GM21381 (cell line): ENCODE results near the gene GZMB.
"Not testable (repeated sequence)": the region's sequence is repeated elsewhere in the genome, so short reads cannot be mapped to it uniquely, and the experiment has no call there.

ENCODE experiments used
- ATAC-seq: cut with Tn5 transposase; IDR thresholded peaks from one replicate; pipeline ENCODE4 v1.9.1; 2021; ENCODE audit warnings: mild to moderate bottlenecking, moderate library complexity; ENCODE audit not compliant: unreplicated experiment

GZMB gene

GRCh38 chr14:24634158-24634557 lies at the start of gene GZMB:
Gene GZMB (minus strand): TSS chr14:24634190. CDS start chr14:24634160, 30 bp downstream.
- ATAC-seq = no peak

- no peak for ATAC-seq
These were observed 47.1 kb upstream of the GZMB start for GRCh38 chr14:24681056-24681455.

GRCh38 chr14:24680516-24680915 lies 46.5 kb upstream of the GZMB start:
- ATAC-seq = no peak

- no peak for ATAC-seq
These were observed 45.4 kb upstream of the GZMB start for GRCh38 chr14:24679248-24679961.

GRCh38 chr14:24678801-24679247 lies 44.8 kb upstream of the GZMB start:
- ATAC-seq = peak; percentile 82

GRCh38 chr14:24677956-24678355 lies 44.0 kb upstream of the GZMB start:
- no peak for ATAC-seq

- peak; percentile 46 for ATAC-seq
These were observed 40.4 kb upstream of the GZMB start for GRCh38 chr14:24674204-24674970.

- ATAC-seq = peak; percentile 55
These were observed 39.7 kb upstream of the GZMB start for GRCh38 chr14:24673534-24674203.

- peak; percentile 55 for ATAC-seq
These were observed 39.1 kb upstream of the GZMB start for GRCh38 chr14:24673059-24673458.

GRCh38 chr14:24670594-24670993 lies 36.6 kb upstream of the GZMB start:
- no peak for ATAC-seq

GRCh38 chr14:24669651-24670050 lies 35.7 kb upstream of the GZMB start:
- ATAC-seq = no peak

- peak; percentile 92 for ATAC-seq
These were observed 31.5 kb upstream of the GZMB start for GRCh38 chr14:24665440-24665991.

GRCh38 chr14:24664366-24664765 lies 30.4 kb upstream of the GZMB start:
- no peak for ATAC-seq

GRCh38 chr14:24662753-24663152 lies 28.8 kb upstream of the GZMB start:
- no peak for ATAC-seq

- ATAC-seq = no peak
These were observed 26.1 kb upstream of the GZMB start for GRCh38 chr14:24659916-24660570.

- ATAC-seq = not testable (repeated sequence)
These were observed 14.4 kb upstream of the GZMB start for GRCh38 chr14:24648361-24648760.

- ATAC-seq = no peak
These were observed 5.9 kb upstream of the GZMB start for GRCh38 chr14:24639905-24640304.

- no peak for ATAC-seq
These were observed 5.3 kb upstream of the GZMB start for GRCh38 chr14:24639270-24639669.

- no peak for ATAC-seq
These were observed 637 bp downstream of the GZMB start for GRCh38 chr14:24633353-24633752.

- no peak for ATAC-seq
These were observed 1.2 kb downstream of the GZMB start for GRCh38 chr14:24632761-24633160.

GRCh38 chr14:24632336-24632735 lies 1.7 kb downstream of the GZMB start:
- no peak for ATAC-seq
